RPMI8226 (cell line): ENCODE measurements around the gene CLMP.
A peak's percentile ranks its signal among the peaks of the same experiment; 100 is the strongest.
"Not testable (repeated sequence)": the region's sequence is repeated elsewhere in the genome, so short reads cannot be mapped to it uniquely, and the experiment has no call there.

Experiments
- DNase-seq: peaks from one replicate; pipeline ENCODE4 v3.0.0-alpha.2; 2015

Gene CLMP

GRCh38 chr11:123164732-123165450 is 30.2 kb downstream of the CLMP start:
- DNase-seq = no peak

GRCh38 chr11:123163621-123164020 is 31.4 kb downstream of the CLMP start:
- no peak for DNase-seq

- DNase-seq = no peak
These were observed 33.5 kb downstream of the CLMP start for GRCh38 chr11:123161376-123162030.

- DNase-seq = no peak
These were observed 35.7 kb downstream of the CLMP start for GRCh38 chr11:123159183-123159857.

- no peak for DNase-seq
These were observed 36.7 kb downstream of the CLMP start for GRCh38 chr11:123158033-123159003.

GRCh38 chr11:123152951-123153350 is 42.1 kb downstream of the CLMP start:
- DNase-seq = no peak

- not testable (repeated sequence) for DNase-seq
These were observed 42.7 kb downstream of the CLMP start for GRCh38 chr11:123152346-123152745.

- DNase-seq = no peak
These were observed 43.3 kb downstream of the CLMP start for GRCh38 chr11:123151796-123152195.

GRCh38 chr11:123151366-123151765 is 43.7 kb downstream of the CLMP start:
- no peak for DNase-seq

GRCh38 chr11:123150882-123151281 is 44.2 kb downstream of the CLMP start:
- no peak for DNase-seq

- DNase-seq = no peak
These were observed 46.1 kb downstream of the CLMP start for GRCh38 chr11:123148965-123149364.

- DNase-seq = no peak
These were observed 49.4 kb downstream of the CLMP start for GRCh38 chr11:123145661-123146060.

GRCh38 chr11:123145220-123145619 is 49.8 kb downstream of the CLMP start:
- no peak for DNase-seq

GRCh38 chr11:123144707-123145106 is 50.3 kb downstream of the CLMP start:
- DNase-seq = no peak

- no peak for DNase-seq
These were observed 51.1 kb downstream of the CLMP start for GRCh38 chr11:123143921-123144320.

GRCh38 chr11:123143476-123143875 is 51.6 kb downstream of the CLMP start:
- DNase-seq = no peak

- DNase-seq = no peak
These were observed 55.8 kb downstream of the CLMP start for GRCh38 chr11:123139206-123139605.

GRCh38 chr11:123137431-123138224 is 57.4 kb downstream of the CLMP start:
- peak; percentile 64 for DNase-seq

GRCh38 chr11:123135863-123136446 is 59.1 kb downstream of the CLMP start:
- DNase-seq = no peak

GRCh38 chr11:123132881-123133280 is 62.2 kb downstream of the CLMP start:
- no peak for DNase-seq

- not testable (repeated sequence) for DNase-seq
These were observed 62.8 kb downstream of the CLMP start for GRCh38 chr11:123132034-123132766.
